T1000 (cell line): Measurements from ENCODE around the gene SLC7A11.
A peak's percentile ranks its signal among the peaks of the same experiment; 100 is the strongest.

ENCODE experiments used
- DNase-seq: peaks from one replicate; lab custom pipeline; 2025; ENCODE audit warnings: mixed read lengths; lab: John Stamatoyannopoulos, UW

The SLC7A11 gene

GRCh38 chr4:138242076-138242833 lies at the start of gene SLC7A11:
Gene SLC7A11 (minus strand): TSS chr4:138242349. CDS start chr4:138242069, 280 bp downstream.
- no peak for DNase-seq

DNA sequence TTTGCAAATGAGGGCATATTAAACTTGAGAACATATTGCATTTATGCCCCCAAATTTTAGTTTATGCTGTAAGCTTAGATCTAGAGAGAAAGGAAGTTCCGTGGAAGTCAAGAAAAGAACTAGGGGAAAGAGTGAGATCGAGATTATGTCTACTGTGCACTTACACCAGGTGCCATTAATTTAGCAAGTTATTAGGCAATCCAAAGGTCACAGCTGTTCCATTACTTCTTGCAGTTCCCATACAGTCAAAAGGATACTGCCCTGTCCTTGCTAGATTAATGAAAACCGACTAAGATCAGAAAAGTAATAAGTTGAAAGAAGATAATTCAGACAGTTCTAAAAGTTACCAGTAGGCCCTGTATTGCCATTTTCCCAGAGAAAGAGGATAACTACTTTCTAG lies 49.3 kb upstream of the SLC7A11 start:
- no peak for DNase-seq

DNA sequence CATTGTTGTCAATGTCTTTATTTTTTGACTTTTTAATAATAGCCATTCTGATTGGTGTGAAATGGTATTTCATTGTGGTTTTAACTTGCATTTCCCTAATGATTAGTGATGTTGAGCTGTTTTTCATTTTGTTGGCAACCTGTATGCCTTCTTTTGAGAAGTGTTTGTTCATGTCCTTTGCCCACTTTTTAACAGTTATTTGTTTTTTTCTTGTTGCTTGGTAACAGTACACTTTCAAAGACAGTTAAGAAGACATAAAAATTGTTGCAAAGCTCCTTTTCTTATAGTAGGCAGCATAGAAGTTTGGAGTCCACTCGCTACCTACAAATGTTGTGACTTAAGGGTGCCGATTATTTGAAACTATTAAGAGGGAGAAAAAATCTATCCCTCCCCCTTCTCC lies 48.7 kb upstream of the SLC7A11 start:
- no peak for DNase-seq

- no peak for DNase-seq
Observed at GRCh38 chr4:138279286-138279685, 37.1 kb upstream of the SLC7A11 start.

DNA sequence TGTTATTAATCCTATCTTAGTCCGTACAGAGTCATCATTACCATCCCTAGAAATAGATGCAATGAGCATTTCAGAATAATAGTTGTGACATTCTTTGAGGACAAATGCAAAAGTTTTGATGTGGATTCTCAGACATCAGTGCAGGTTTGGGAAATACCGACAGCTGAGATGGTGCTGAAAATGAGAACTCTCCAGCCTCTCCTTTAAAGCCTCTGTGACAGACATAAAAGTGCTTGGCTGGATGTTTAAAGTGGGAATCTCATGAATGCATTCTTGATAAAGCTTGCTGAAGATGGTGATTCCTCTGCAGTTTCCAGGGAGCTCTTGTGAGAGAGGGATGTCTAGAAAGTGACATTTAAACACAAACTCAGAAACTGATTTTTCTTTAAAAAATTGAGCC lies 35.0 kb upstream of the SLC7A11 start:
- no peak for DNase-seq

DNA sequence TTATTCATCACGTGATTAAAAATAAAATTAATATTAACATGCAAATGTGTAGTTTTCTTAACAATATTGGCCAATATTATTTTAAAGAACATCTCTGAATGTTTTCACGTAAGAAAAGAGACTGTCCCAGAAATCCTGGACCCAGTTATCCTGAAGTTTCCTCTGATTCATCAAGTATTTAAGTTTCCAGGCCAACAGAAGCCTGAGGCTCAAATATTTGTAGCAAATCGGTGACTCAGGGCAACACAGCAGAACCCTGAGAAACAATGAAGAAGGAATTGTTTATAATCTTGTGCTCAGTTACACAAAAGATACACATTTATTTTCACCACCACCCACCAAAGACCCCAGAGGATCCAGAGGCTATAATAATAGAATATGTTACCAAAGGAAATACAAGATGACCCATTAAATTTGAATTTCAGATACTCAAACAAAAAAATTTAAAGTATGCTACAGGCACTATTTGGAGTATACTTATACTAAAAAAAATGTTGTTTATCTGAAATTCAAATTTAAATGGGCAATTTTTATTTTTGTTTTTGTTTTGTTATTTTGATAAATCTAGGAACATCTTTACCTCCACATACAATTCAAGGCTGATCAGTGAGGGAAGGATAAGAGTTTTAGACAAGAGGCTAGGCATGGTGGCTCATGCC lies 33.9 kb upstream of the SLC7A11 start:
- DNase-seq: peak; percentile 54

DNA sequence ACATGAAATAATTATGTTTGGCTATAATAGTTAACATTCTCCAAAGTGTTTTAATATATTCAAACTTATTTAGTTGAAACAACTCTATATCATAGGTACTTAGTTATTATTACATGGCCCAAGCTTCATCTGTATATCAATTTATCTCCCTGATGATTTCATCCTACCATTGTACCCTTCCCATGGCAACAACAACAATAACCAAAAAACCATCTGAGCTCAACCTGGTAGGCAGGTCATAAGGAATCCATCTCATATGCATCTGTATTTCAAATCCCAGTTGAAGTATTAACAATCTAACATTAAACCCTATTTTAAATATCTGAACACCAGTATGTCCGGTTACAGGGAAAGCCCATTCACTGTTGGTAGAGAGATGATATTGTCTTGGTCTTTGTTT lies 33.1 kb upstream of the SLC7A11 start:
- no peak for DNase-seq

DNA sequence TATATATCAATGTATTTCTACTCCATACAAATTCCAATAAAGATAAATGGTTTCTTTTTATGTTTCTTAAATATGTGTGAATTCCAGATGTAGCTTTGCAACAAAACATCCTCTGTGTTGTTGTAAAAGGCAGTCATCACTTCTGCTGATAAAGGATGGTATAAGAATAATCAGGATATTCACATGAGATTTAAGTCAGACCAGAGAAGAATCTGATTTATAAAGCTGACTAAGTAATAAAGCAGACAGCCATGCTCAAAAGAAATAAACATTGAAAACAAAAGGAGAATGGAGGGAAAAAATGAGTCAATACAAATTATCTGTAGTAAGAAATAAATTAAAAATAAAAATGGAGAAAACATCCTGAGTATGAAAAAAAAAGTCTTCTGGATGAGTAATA lies 27.0 kb upstream of the SLC7A11 start:
- no peak for DNase-seq

DNA sequence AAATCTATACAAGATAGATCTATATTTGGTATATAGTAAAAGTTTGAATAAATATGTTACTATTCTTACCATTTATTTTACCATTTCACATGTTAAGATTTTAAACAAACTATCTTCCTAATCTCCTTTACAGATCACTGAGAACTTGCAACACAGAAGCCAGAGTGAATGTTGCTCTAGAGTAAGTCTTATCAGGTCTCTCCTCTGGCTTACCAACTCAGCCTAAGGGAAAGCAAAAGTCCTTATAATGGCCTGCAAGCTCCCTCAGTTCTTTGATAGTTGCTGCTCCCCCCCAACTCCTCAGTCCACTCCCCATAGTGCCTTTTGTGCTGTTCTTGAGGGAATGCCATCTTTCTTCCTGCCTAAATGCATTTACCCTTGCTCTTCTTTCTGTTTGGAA lies 25.7 kb upstream of the SLC7A11 start:
- no peak for DNase-seq

- DNase-seq: no peak
Observed at GRCh38 chr4:138266948-138267347, 24.8 kb upstream of the SLC7A11 start.

DNA sequence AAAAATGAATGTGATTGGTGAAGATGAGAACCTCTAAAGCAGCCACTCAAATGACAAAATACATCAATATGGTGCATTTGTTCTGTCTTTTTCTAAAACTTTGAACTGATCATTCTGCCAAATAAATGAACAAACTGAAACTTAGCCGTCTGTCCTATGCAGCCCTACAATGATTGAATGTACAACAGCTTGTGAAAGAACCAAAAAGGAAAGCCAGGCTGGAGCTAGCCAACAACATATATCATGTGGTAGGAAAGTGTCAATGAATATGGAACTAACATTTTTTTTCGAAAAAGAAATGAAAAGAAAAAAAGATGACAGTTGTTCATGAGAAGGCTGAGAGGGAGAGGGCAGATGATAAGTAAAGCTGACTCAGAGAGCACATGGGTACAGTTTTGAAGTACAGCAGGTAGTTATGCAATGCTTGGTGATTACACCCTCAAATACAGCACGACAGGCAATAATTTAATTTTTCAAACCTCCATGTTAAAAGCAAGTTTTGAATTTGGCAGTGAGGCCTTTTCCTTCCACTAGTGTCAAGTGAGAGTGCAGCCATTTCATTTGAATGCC lies 21.2 kb upstream of the SLC7A11 start:
- no peak for DNase-seq

DNA sequence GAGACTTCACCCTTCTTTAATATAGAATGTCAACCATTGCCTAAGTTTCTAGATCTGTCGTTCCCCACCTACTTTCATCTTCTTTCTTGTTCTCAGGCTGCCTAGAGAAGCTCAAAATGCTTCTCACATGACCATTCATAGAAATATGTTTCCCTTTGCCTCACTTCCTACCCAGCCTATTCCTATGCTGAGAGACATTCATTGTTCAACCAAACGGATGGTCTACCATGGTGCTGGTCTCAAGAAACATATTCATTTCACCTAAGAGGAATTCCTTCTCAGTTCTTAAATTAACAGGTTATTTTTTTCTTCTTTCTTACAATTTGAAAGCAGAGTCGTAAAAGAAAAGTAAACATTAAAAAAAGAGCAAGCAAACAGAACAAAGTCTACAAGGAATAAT lies 20.3 kb upstream of the SLC7A11 start:
- DNase-seq: no peak

- no peak for DNase-seq
Observed at GRCh38 chr4:138262030-138262429, 19.9 kb upstream of the SLC7A11 start.

- no peak for DNase-seq
Observed at GRCh38 chr4:138259824-138260223, 17.7 kb upstream of the SLC7A11 start.

GRCh38 chr4:138259271-138259670 lies 17.1 kb upstream of the SLC7A11 start:
- DNase-seq: no peak

DNA sequence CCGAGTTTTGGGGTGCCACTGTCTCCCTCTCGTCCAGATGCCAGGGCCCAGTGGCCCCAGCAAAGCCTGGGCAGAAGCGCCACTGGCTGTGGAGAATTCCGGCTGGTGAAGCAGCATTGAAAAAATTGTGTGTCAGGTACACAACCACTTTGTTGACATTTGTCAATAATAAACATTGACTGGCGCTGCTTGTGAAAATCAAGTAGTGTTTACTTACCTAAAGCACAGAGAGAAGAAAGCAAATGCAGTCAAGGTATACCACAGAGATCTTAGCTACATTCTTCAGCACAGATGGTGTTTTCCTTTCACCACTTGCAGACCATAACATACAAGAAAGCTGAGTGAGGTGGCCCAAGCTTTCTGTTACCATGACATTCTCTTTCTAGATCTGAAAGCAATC lies 14.5 kb upstream of the SLC7A11 start:
- no peak for DNase-seq

- DNase-seq: no peak
Observed at GRCh38 chr4:138255917-138256597, 13.9 kb upstream of the SLC7A11 start.

GRCh38 chr4:138252551-138252950 lies 10.4 kb upstream of the SLC7A11 start:
- no peak for DNase-seq

DNA sequence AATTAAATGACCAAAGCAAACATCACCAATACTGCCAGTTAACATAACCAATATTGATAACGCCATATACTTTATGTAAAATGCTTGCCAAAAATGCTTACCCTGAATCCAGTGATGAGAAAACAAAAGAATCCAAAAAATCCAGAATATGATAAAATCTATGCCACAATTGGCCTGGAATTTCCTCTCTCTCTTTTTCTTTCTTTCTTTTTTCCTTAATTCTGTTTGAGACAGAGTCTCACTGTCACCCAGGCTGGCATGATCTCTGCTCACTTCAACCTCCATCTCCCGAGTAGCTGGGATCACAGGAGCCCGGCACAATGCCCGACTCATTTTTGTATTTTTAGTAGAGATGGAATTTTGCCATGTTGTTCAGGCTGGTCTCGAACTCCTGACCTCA lies 9.8 kb upstream of the SLC7A11 start:
- no peak for DNase-seq

DNA sequence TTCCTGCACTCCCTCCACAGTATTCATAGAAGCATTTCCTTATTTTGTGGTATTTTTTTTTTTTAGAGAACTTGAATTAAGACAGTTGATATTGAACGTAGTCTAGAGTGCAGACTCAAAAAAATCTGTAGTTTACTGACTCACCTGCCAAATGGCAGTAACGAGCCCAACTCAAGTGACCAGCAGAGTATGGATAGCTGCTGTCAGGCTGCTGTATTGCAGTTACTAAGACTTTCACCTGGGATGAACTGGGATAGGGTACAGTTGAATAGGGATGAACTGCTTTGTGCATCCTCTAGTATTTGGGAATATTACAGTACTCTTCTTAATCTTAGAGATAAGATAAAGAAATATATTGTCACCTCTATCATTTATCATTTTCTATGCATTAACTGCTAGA lies 7.0 kb upstream of the SLC7A11 start:
- DNase-seq: no peak

DNA sequence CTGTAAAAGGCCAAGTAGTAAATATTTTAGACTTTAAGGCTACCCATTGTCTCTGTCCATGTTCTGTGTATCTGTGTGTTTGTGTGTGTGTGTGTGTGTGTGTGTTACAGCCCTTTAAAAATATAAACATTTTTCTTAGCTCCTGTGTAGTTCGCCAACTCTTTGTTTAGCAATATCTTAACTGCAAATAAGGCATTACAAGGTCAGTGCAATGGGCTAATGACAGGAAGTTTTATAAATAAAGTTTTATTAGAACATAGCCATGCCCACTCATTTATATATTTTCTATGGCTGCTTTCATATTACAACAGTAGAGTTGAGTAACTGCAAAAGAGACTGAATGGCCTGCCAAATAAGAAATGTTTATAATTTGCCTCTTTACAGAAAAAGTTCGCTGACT lies 5.9 kb upstream of the SLC7A11 start:
- no peak for DNase-seq

GRCh38 chr4:138247643-138248042 lies 5.5 kb upstream of the SLC7A11 start:
- no peak for DNase-seq

GRCh38 chr4:138243369-138243768 lies 1.2 kb upstream of the SLC7A11 start:
- DNase-seq: no peak
